NCI-H2227 (cell line): ENCODE results near the gene BARHL1.

Experiments used
- DNase-seq: peaks from one replicate; lab custom pipeline; 2025; ENCODE audit not compliant: unreplicated experiment; lab: John Stamatoyannopoulos, UW

Gene BARHL1

GRCh38 chr9:132586830-132587591 is 4.6 kb downstream of the BARHL1 start:
- DNase-seq: no peak

- no peak for DNase-seq
These were observed 5.2 kb downstream of the BARHL1 start for GRCh38 chr9:132587592-132587955.

- no peak for DNase-seq
These were observed 5.7 kb downstream of the BARHL1 start for GRCh38 chr9:132588098-132588497.

- no peak for DNase-seq
These were observed 6.2 kb downstream of the BARHL1 start for GRCh38 chr9:132588501-132589147.

GRCh38 chr9:132589148-132590036 is 7.0 kb downstream of the BARHL1 start:
- DNase-seq: peak; percentile 14

GRCh38 chr9:132590037-132590317 is 7.6 kb downstream of the BARHL1 start:
- no peak for DNase-seq

- no peak for DNase-seq
These were observed 8.1 kb downstream of the BARHL1 start for GRCh38 chr9:132590318-132591182.

GRCh38 chr9:132591244-132591643 is 8.8 kb downstream of the BARHL1 start:
- DNase-seq: no peak

- no peak for DNase-seq
These were observed 9.4 kb downstream of the BARHL1 start for GRCh38 chr9:132591751-132592314.

GRCh38 chr9:132592451-132592850 is 10.0 kb downstream of the BARHL1 start:
- DNase-seq: no peak

GRCh38 chr9:132594412-132594811 is 12.0 kb downstream of the BARHL1 start:
- DNase-seq: no peak

GRCh38 chr9:132595319-132595718 is 12.9 kb downstream of the BARHL1 start:
- DNase-seq: no peak

- no peak for DNase-seq
These were observed 13.8 kb downstream of the BARHL1 start for GRCh38 chr9:132596200-132596599.

- no peak for DNase-seq
These were observed 14.8 kb downstream of the BARHL1 start for GRCh38 chr9:132597073-132597775.

GRCh38 chr9:132600326-132600984 is 18.0 kb downstream of the BARHL1 start:
- no peak for DNase-seq

GRCh38 chr9:132602207-132602606 is 19.8 kb downstream of the BARHL1 start:
- no peak for DNase-seq

GRCh38 chr9:132605387-132605786 is 23.0 kb downstream of the BARHL1 start:
- DNase-seq: no peak

- no peak for DNase-seq
These were observed 23.7 kb downstream of the BARHL1 start for GRCh38 chr9:132606066-132606465.

- no peak for DNase-seq
These were observed 26.8 kb downstream of the BARHL1 start for GRCh38 chr9:132609184-132609583.

GRCh38 chr9:132609829-132610228 is 27.4 kb downstream of the BARHL1 start:
- DNase-seq: no peak
